CD4-positive, CD25-positive, alpha-beta regulatory T cell (primary cell): ENCODE data around the gene ZNF267. TPM values are rescaled to one million over a fixed set of nuclear protein-coding genes. Genes with fewer than 3 reads are reported as not detected.
"Not testable (repeated sequence)": the region's sequence is repeated elsewhere in the genome, so short reads cannot be mapped to it uniquely, and the experiment has no call there.

Source experiments
- ATAC-seq, 2 donors: fragments of 150-1000 bp; cut with Tn5 transposase; one replicate each; pipeline ENCODE4 v1.10.0; 2021; ENCODE audit warnings: low read depth in 2 of 2, moderate number of reproducible peaks in 2 of 2, moderate library complexity in 1 of 2
- DNase-seq, 3 donors: peaks; one replicate each; pipeline versions ENCODE4 v3.0.0 to v3.0.0-alpha.2; 2012 to 2022; ENCODE audit warnings: mixed read lengths in 1 of 3
- H3K27ac ChIP-seq: one replicate; pipeline ENCODE4 v1.7.0; 2013; ENCODE audit warnings: mild to moderate bottlenecking, low read length; ENCODE audit not compliant: insufficient read depth, poor library complexity, severe bottlenecking
- H3K27me3 ChIP-seq: one replicate; pipeline ENCODE4 v1.7.0; 2013; ENCODE audit warnings: low read length; ENCODE audit not compliant: control insufficient read depth, insufficient read depth
- H3K36me3 ChIP-seq: one replicate; pipeline ENCODE4 v1.7.0; 2013; ENCODE audit warnings: mild to moderate bottlenecking, low read length, moderate library complexity; ENCODE audit not compliant: control insufficient read depth, insufficient read depth
- H3K4me1 ChIP-seq: 2 replicates; pipeline ENCODE4 v1.7.0; 2013; ENCODE audit warnings: mild to moderate bottlenecking, low read length; ENCODE audit not compliant: insufficient read depth, control insufficient read depth, poor library complexity, severe bottlenecking
- H3K4me3 ChIP-seq: one replicate; pipeline ENCODE4 v1.7.0; 2013; ENCODE audit warnings: low read depth, mild to moderate bottlenecking, low read length, moderate library complexity
- H3K9me3 ChIP-seq, 2 experiments: 1 replicate in 1 of 2; 2 replicates in 1 of 2; pipeline ENCODE4 v1.7.0; 2013; ENCODE audit warnings: low read length in 2 of 2, mild to moderate bottlenecking in 1 of 2, moderate library complexity in 1 of 2; ENCODE audit not compliant: control insufficient read depth in 2 of 2
- H3K27ac Mint-ChIP-seq, 3 donors: one replicate each; pipeline ENCODE4 v1.8.0; 2020 to 2022; ENCODE audit warnings: mild to moderate bottlenecking in 3 of 3, mixed read lengths in 3 of 3, moderate library complexity in 2 of 3
- H3K27me3 Mint-ChIP-seq: one replicate; pipeline ENCODE4 v1.8.0; 2022; ENCODE audit warnings: mild to moderate bottlenecking, mixed read lengths
- H3K36me3 Mint-ChIP-seq: one replicate; pipeline ENCODE4 v1.8.0; 2020; ENCODE audit warnings: mixed read lengths
- H3K4me1 Mint-ChIP-seq, 4 donors: one replicate each; pipeline ENCODE4 v1.8.0; 2020 to 2022; ENCODE audit warnings: mixed read lengths in 4 of 4, mild to moderate bottlenecking in 1 of 4
- H3K4me3 Mint-ChIP-seq, 4 donors: one replicate each; pipeline ENCODE4 v1.8.0; 2020 to 2022; ENCODE audit warnings: mild to moderate bottlenecking in 4 of 4, mixed read lengths in 4 of 4, moderate library complexity in 3 of 4
- H3K9me3 Mint-ChIP-seq, 7 donors: one replicate each; pipeline ENCODE4 v1.8.0; 2020 to 2022; ENCODE audit warnings: mixed read lengths in 7 of 7, mild to moderate bottlenecking in 3 of 7, moderate library complexity in 2 of 7
- polyA plus RNA-seq, 4 donors: library from polyadenylated mRNA; unstranded; fragments of 300-500 nt; fragmentation: Illumina TruSeq; gene quantifications; one replicate each; pipeline ENCODE4 v1.2.3, GENCODE V29; 2021
- total RNA-seq: library from RNA; stranded (reverse); gene quantifications from one replicate; pipeline ENCODE4 v1.2.3, GENCODE V29; 2022

ZNF267 gene
- total and polyA plus RNA-seq, 5 donors from 2014 or later = 13.9 to 71.3 (median 16.8) TPM

DNA sequence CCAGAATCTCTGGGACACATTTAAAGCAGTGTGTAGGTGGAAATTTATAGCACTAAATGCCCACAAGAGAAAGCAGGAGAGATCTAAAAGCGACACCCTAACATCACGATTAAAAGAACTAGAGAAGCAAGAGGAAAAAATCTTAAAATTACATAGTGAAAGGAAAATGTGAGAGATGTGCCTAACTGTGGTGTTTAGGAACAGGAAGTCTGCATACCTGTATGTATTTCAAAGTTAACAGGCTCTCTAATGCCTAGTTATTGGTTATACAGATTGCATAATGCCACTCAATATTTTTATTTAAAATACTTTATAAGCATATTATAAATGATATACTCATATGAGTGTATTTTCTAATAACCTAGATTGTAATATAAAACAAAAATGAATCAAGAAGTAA, 25.9 kb downstream of the ZNF267 start:
- peaks cover 17 to 27% (median 23%) of the 10 kb centered on the region in 4 donors for H3K4me1 Mint-ChIP-seq
- peak overlapping the region; percentile 5 to 63 (median 60) for H3K27ac Mint-ChIP-seq
- DNase-seq (no peak), ATAC-seq (no peak)
- Histone ChIP-seq H3K4me3 (no peak overlapping the region), H3K27me3 (no peaks in the 10 kb centered on the region), H3K36me3 (peaks cover 57% of the 10 kb centered on the region), H3K27ac (no peak overlapping the region), H3K4me1 (no peaks in the 10 kb centered on the region), H3K9me3 (peaks cover 39 to 46% of the 10 kb centered on the region in 2 experiments)
- no peaks in the 10 kb centered on the region for H3K27me3 Mint-ChIP-seq
- peak overlapping the region in 2 of 4 donors; percentile 56 to 58 for H3K4me3 Mint-ChIP-seq
- peaks cover 74% of the 10 kb centered on the region for H3K36me3 Mint-ChIP-seq
- H3K9me3 Mint-ChIP-seq = peaks cover 4 to 65% (median 26%) of the 10 kb centered on the region in 7 donors

DNA sequence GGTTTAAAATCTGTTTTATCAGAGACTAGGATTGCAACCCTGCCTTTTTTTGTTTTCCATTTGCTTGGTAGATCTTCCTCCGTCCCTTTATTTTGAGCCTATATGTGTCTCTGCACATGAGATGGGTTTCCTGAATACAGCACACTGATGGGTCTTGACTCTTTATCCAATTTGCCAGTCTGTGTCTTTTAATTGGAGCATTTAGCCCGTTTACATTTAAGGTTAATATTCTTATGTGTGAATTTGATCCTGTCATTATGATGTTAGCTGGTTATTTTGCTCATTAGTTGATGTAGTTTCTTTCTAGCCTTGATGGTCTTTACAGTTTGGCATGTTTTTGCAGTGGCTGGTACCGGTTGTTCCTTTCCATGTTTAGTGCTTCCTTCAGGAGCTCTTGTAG, 31.0 kb downstream of the ZNF267 start:
- H3K27ac Mint-ChIP-seq, H3K27me3 ChIP-seq, DNase-seq, H3K27me3 Mint-ChIP-seq, ATAC-seq, H3K4me3 ChIP-seq, H3K4me1 ChIP-seq, H3K27ac ChIP-seq: not testable (repeated sequence)
- Histone ChIP-seq H3K9me3 (peaks cover 33 to 45% of the 10 kb centered on the region in 2 experiments), H3K36me3 (peaks cover 39% of the 10 kb centered on the region)
- peaks cover 1 to 68% (median 25%) of the 10 kb centered on the region in 7 donors for H3K9me3 Mint-ChIP-seq
- H3K36me3 Mint-ChIP-seq = peaks cover 67% of the 10 kb centered on the region
- peak overlapping the region in 1 of 4 donors; percentile 43 for H3K4me3 Mint-ChIP-seq
- peaks cover 9 to 19% (median 12%) of the 10 kb centered on the region in 4 donors for H3K4me1 Mint-ChIP-seq

DNA sequence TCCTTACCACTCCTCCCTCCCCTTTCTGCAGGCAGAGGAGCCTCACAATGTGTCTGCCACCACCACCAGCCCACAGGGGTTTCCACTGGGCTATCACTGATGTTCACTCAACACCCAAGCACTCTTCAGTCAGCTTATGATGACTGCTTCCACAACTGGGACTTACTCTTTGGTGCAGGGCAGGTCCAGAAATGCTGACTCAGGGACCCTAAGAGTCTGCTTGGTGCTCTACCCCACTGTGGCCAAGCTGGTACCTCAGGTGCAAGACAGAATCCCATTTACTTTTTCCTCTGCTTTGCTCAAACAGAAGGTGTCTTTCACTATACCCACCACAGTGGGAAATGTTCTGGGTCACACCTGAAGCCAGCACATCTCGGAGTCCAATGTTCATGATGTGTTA, 40.1 kb downstream of the ZNF267 start:
- peaks cover 6 to 92% (median 57%) of the 10 kb centered on the region in 7 donors for H3K9me3 Mint-ChIP-seq
- no peaks in the 10 kb centered on the region for H3K27me3 ChIP-seq
- DNase-seq (no peak), ATAC-seq (no peak)
- peaks cover 84% of the 10 kb centered on the region for H3K36me3 Mint-ChIP-seq
- H3K36me3 ChIP-seq = peaks cover 81% of the 10 kb centered on the region
- no peaks in the 10 kb centered on the region for H3K4me1 ChIP-seq
- peaks cover 98 to 99% of the 10 kb centered on the region in 2 experiments for H3K9me3 ChIP-seq
- peak overlapping the region; percentile 15 for H3K4me3 ChIP-seq
- H3K27ac ChIP-seq = no peak overlapping the region
- no peak overlapping the region for H3K27ac Mint-ChIP-seq
- no peak overlapping the region for H3K4me3 Mint-ChIP-seq
- peaks cover 2 to 14% (median 11%) of the 10 kb centered on the region in 4 donors for H3K4me1 Mint-ChIP-seq
- H3K27me3 Mint-ChIP-seq = no peaks in the 10 kb centered on the region

DNA sequence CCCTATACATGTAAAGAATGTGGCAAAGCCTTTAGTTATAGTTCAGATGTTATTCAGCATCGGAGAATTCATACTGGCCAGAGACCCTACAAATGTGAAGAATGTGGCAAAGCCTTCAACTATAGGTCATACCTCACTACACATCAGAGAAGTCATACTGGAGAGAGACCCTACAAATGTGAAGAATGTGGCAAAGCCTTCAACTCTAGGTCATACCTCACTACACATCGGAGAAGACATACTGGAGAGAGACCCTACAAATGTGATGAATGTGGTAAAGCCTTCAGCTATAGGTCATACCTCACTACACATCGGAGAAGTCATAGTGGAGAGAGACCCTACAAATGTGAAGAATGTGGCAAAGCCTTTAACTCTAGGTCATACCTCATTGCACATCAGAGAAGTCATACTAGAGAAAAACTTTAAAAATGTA, 42.5 kb downstream of the ZNF267 start:
- no peaks in the 10 kb centered on the region for H3K27me3 Mint-ChIP-seq
- Histone ChIP-seq H3K4me3 (peak overlapping the region; percentile 13), H3K27ac (no peak overlapping the region), H3K36me3 (peaks cover 64% of the 10 kb centered on the region), H3K27me3 (no peaks in the 10 kb centered on the region), H3K4me1 (no peaks in the 10 kb centered on the region), H3K9me3 (peaks cover 92 to 100% of the 10 kb centered on the region in 2 experiments)
- no peak overlapping the region for H3K27ac Mint-ChIP-seq
- peaks cover 0 to 9% (median 7%) of the 10 kb centered on the region in 4 donors for H3K4me1 Mint-ChIP-seq
- H3K4me3 Mint-ChIP-seq = no peak overlapping the region
- peaks cover 3 to 92% (median 55%) of the 10 kb centered on the region in 7 donors for H3K9me3 Mint-ChIP-seq
- no peak for ATAC-seq
- DNase-seq = peak in 1 of 3 donors; percentile 30
- H3K36me3 Mint-ChIP-seq = peaks cover 68% of the 10 kb centered on the region

- Histone ChIP-seq H3K4me1 (no peaks in the 10 kb centered on the region), H3K27ac (no peak overlapping the region), H3K36me3 (peaks cover 21% of the 10 kb centered on the region), H3K27me3 (no peaks in the 10 kb centered on the region), H3K4me3 (no peak overlapping the region), H3K9me3 (peaks cover 88 to 97% of the 10 kb centered on the region in 2 experiments)
- DNase-seq = no peak
- H3K36me3 Mint-ChIP-seq = peaks cover 24% of the 10 kb centered on the region
- H3K4me3 Mint-ChIP-seq = no peak overlapping the region
- ATAC-seq = no peak
- H3K27ac Mint-ChIP-seq = no peak overlapping the region
- H3K27me3 Mint-ChIP-seq = no peaks in the 10 kb centered on the region
- peaks cover 0 to 2% (median 0%) of the 10 kb centered on the region in 4 donors for H3K4me1 Mint-ChIP-seq
- H3K9me3 Mint-ChIP-seq = peaks cover 3 to 84% (median 38%) of the 10 kb centered on the region in 7 donors
Measured at GRCh38 chr16:31920373-31920772, 46.8 kb downstream of the ZNF267 start.

- not testable (repeated sequence) for H3K27me3 Mint-ChIP-seq, H3K4me1 ChIP-seq, H3K27ac ChIP-seq, DNase-seq, H3K4me3 ChIP-seq, H3K9me3 ChIP-seq, H3K27me3 ChIP-seq, H3K36me3 ChIP-seq, H3K36me3 Mint-ChIP-seq, H3K9me3 Mint-ChIP-seq, H3K4me3 Mint-ChIP-seq
- Mint-ChIP-seq H3K4me1 (peaks cover 0 to 13% (median 2%) of the 10 kb centered on the region in 4 donors), H3K27ac (peak overlapping the region in 2 of 3 donors; percentile 8 to 12)
- ATAC-seq = peak in 1 of 2 donors; percentile 34
Measured at GRCh38 chr16:31951806-31952205, 78.2 kb downstream of the ZNF267 start.

DNA sequence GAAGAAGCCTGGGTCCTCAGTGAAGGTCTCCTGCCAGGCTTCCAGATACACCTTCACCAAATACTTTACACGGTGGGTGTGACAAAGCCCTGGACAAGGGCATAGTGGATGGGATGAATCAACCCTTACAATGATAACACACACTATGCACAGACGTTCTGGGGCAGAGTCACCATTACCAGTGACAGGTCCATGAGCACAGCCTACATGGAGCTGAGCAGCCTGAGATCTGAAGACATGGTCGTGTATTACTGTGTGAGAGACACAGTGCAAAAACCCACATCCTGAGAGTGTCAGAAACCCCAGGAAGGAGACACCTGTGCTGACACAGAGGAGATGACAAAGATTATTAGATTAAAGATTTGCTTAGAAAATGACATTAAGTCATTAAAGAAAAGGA, 78.6 kb downstream of the ZNF267 start:
- not testable (repeated sequence) for H3K27me3 Mint-ChIP-seq, H3K27me3 ChIP-seq, H3K4me3 ChIP-seq, H3K9me3 ChIP-seq, H3K9me3 Mint-ChIP-seq, H3K4me1 ChIP-seq, H3K27ac Mint-ChIP-seq, H3K36me3 ChIP-seq, H3K27ac ChIP-seq, H3K36me3 Mint-ChIP-seq, H3K4me3 Mint-ChIP-seq
- peaks cover 0 to 13% (median 2%) of the 10 kb centered on the region in 4 donors for H3K4me1 Mint-ChIP-seq
- ATAC-seq (peak; percentile 89 to 91), DNase-seq (peak in 1 of 3 donors; percentile 48)

DNA sequence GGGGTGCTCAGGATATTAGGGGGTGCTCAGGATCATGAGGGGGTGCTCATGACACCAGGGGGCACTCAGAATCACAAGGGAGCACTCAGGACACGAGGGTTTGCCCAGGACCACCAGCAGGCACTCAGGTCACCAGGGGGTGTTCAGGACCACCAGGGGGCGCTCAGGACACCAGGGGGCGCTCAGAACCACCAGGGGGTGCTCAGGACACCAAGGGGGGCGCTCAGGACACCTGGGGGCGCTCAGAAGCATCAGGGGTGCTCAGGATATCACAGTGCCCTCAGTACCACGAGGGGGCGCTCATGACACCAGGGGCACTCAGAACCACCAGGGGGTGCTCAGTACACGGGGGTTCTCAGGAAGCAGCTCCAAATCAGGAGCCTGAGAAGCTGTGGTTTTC, 82.6 kb downstream of the ZNF267 start:
- not testable (repeated sequence) for H3K9me3 ChIP-seq, H3K27ac ChIP-seq, H3K36me3 Mint-ChIP-seq, H3K4me3 ChIP-seq, H3K9me3 Mint-ChIP-seq, ATAC-seq, H3K4me1 Mint-ChIP-seq, H3K27ac Mint-ChIP-seq, H3K4me3 Mint-ChIP-seq, H3K27me3 ChIP-seq, H3K36me3 ChIP-seq, H3K27me3 Mint-ChIP-seq, H3K4me1 ChIP-seq
- DNase-seq = peak; percentile 9 to 22 (median 21)
